Smooth muscle cell (in vitro differentiated cells): ENCODE results near the gene CLVS2. TPM values are rescaled to one million over a fixed set of nuclear protein-coding genes. Genes with fewer than 3 reads are reported as not detected.

ENCODE experiments used
- DNase-seq: peaks from one replicate; lab custom pipeline; 2025; ENCODE audit not compliant: unreplicated experiment; lab: John Stamatoyannopoulos, UW
- H2AFZ ChIP-seq: fragments of 200-600 bp; sonication (generic); 2 replicates; pipeline ENCODE4 v1.6.0; 2016; ENCODE audit warnings: antibody characterized with exemption, low read depth, mild to moderate bottlenecking
- H3F3A ChIP-seq: fragments of 200-600 bp; sonication (generic); 2 replicates; pipeline ENCODE4 v1.6.0; 2017; ENCODE audit warnings: antibody characterized with exemption, low read depth
- H3K27ac ChIP-seq: fragments of 200-600 bp; sonication (generic); 2 replicates; pipeline ENCODE4 v1.5.1; 2016; ENCODE audit warnings: low read depth, mild to moderate bottlenecking
- H3K27me3 ChIP-seq: fragments of 200-600 bp; sonication (generic); 2 replicates; pipeline ENCODE4 v1.6.1; 2016; ENCODE audit warnings: low read depth, mild to moderate bottlenecking
- H3K36me3 ChIP-seq: fragments of 200-600 bp; sonication (generic); 2 replicates; pipeline ENCODE4 v1.5.1; 2016; ENCODE audit warnings: low read depth
- H3K4me1 ChIP-seq: fragments of 200-600 bp; sonication (generic); 2 replicates; pipeline ENCODE4 v1.5.1; 2016; ENCODE audit warnings: low read depth
- H3K4me2 ChIP-seq: fragments of 200-600 bp; sonication (generic); 2 replicates; pipeline ENCODE4 v1.6.0; 2016; ENCODE audit warnings: mild to moderate bottlenecking
- H3K4me3 ChIP-seq: fragments of 200-600 bp; sonication (generic); 2 replicates; pipeline ENCODE4 v1.5.1; 2016; ENCODE audit warnings: mild to moderate bottlenecking
- H3K79me2 ChIP-seq: fragments of 200-600 bp; sonication (generic); 2 replicates; pipeline ENCODE4 v1.6.0; 2016; ENCODE audit warnings: low read depth, mild to moderate bottlenecking
- H3K9ac ChIP-seq: fragments of 200-600 bp; sonication (generic); 2 replicates; pipeline ENCODE4 v1.6.0; 2016; ENCODE audit warnings: low read depth
- H3K9me3 ChIP-seq: fragments of 200-600 bp; sonication (generic); replicated peaks from 2 replicates; pipeline ENCODE4 v1.5.1; 2016; ENCODE audit warnings: low read depth
- H4K20me1 ChIP-seq: fragments of 200-600 bp; sonication (generic); 2 replicates; pipeline ENCODE4 v1.6.0; 2016; ENCODE audit warnings: low read depth
- WGBS: methylation state at CpG from one replicate; pipeline ENCODE4 v1.1.7; 2016; ENCODE audit warnings: low lambda C conversion rate; 5-methylcytosine and 5-hydroxymethylcytosine counted together
- polyA plus RNA-seq: library from polyadenylated mRNA; unstranded; fragments of >200 nt; fragmentation: Nextera tagmentation; extraction: Ambion mirVana; gene quantifications from 2 replicates; pipeline ENCODE4 v1.2.1, GENCODE V29; 2016
- total RNA-seq: library from RNA; depleted of rRNA; stranded (reverse); fragments of >200 nt; gene quantifications from 2 replicates; pipeline ENCODE4 v1.2.3, GENCODE V29; 2014
- TF ChIP-seq, protein P1 (sequence below): fragments of 200-600 bp; sonication (generic); IDR thresholded peaks from 2 replicates; pipeline ENCODE4 v1.5.1; 2017; ENCODE audit warnings: borderline replicate concordance, mild to moderate bottlenecking, antibody characterized with exemption; ENCODE audit not compliant: insufficient read depth, poor library complexity, severe bottlenecking

The CLVS2 gene
- total and polyA plus RNA-seq, 2 experiments from 2014 or later: not detected

DNA sequence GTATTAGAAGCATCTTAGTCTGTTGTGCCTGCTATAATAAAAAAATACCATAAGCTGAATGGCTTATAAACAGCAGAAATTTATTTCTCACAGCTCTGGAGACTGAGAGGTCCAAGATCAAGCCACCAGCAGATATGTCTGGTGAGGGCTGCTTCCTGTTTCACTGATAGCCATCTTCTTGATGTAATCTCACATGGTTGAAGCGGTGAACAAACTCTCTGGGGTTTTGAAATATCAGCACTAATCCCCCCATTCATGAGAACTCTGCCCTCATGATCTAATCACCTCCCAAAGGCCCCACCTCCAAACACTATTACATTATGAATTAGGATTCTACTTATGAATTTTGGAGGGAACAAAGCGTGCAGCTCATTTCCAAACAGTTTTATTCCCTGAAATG lies 11.6 kb upstream of the CLVS2 start:
- Histone ChIP-seq H3K4me2 (no peak overlapping the region), H2AFZ (no peak overlapping the region), H3K4me3 (no peak overlapping the region), H3K27me3 (no peaks in the 10 kb centered on the region), H3K27ac (no peak overlapping the region), H3K9me3 (no peaks in the 10 kb centered on the region), H3K36me3 (no peaks in the 10 kb centered on the region), H3K9ac (no peak overlapping the region), H4K20me1 (no peaks in the 10 kb centered on the region), H3K79me2 (no peaks in the 10 kb centered on the region), H3F3A (no peaks in the 10 kb centered on the region), H3K4me1 (no peaks in the 10 kb centered on the region)
- TF ChIP-seq, protein P1, sequence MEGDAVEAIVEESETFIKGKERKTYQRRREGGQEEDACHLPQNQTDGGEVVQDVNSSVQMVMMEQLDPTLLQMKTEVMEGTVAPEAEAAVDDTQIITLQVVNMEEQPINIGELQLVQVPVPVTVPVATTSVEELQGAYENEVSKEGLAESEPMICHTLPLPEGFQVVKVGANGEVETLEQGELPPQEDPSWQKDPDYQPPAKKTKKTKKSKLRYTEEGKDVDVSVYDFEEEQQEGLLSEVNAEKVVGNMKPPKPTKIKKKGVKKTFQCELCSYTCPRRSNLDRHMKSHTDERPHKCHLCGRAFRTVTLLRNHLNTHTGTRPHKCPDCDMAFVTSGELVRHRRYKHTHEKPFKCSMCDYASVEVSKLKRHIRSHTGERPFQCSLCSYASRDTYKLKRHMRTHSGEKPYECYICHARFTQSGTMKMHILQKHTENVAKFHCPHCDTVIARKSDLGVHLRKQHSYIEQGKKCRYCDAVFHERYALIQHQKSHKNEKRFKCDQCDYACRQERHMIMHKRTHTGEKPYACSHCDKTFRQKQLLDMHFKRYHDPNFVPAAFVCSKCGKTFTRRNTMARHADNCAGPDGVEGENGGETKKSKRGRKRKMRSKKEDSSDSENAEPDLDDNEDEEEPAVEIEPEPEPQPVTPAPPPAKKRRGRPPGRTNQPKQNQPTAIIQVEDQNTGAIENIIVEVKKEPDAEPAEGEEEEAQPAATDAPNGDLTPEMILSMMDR: no peak
- 38% methylated on average over 2 of the region's 2 CpGs for WGBS
- DNase-seq: no peak

DNA sequence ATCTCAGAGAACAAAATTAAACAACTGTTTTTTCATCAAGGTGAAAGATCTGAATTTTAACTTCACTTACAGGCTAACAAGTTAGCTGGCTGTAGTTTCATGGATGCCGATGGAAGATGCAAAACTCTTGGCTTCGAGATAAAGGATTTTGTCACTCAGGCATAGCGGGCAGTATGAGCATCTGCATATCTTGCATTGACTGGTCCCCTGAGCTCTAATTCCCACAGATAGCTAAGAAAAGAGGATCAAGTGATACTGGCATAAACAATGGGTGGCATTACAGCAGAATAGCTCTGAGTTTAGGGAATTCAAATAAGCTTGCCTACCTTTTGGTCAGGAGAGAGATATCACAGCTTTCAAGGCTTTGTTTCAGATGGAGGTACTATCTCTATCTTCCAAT lies 1.8 kb upstream of the CLVS2 start:
- Histone ChIP-seq H4K20me1 (no peaks in the 10 kb centered on the region), H3K27me3 (peaks cover 81% of the 10 kb centered on the region), H3F3A (no peaks in the 10 kb centered on the region), H3K4me2 (no peak overlapping the region), H3K9ac (no peak overlapping the region), H2AFZ (no peak overlapping the region), H3K79me2 (no peaks in the 10 kb centered on the region), H3K4me1 (no peaks in the 10 kb centered on the region), H3K4me3 (no peak overlapping the region), H3K27ac (no peak overlapping the region), H3K9me3 (no peaks in the 10 kb centered on the region), H3K36me3 (no peaks in the 10 kb centered on the region)
- no peak for DNase-seq
- WGBS: 50% methylated on average over 3 of the region's 3 CpGs
- TF ChIP-seq, protein P1: no peak

DNA sequence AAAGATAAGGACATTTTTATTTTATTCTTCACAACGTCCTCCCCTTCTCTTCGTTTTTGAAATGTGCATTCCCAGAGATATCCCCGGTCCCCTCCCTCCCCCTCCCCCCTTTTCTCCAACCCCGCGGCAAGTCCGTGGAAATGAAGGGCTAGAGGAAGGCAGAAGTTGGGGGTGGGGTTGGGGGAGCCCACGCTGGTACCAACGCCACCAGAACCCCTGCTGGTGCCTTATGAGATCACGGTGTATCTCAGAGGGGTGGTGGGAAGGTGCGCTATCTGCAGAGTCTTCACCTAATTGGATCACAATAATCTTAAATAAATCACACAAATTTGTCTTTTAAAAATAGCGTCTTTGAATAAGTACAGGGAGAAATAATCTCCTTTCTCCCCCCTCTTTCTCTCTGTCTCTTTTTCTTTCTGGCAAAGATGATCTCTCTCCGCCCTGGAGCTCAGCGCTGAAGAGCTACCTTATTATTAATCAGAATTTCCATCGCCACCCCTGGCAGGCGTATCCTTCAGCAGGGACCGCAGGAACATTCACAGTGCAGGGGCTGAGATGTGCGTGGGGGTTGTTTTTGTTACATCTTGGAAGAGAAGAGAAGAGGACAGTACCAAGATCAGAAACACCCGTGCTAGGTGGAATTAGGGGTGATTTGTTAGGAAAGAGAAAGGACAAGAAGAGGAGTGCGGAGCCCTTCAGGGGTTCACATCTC lies 915 bp downstream of the CLVS2 start:
- 30% methylated on average over 16 of the region's 19 CpGs for WGBS
- no peak for DNase-seq
- Histone ChIP-seq H3K4me3 (peak overlapping the region; percentile 52), H3K4me1 (no peaks in the 10 kb centered on the region), H2AFZ (no peak overlapping the region), H3F3A (no peaks in the 10 kb centered on the region), H3K4me2 (peak overlapping the region; percentile 95), H3K27me3 (peaks cover 90% of the 10 kb centered on the region), H3K36me3 (no peaks in the 10 kb centered on the region), H4K20me1 (no peaks in the 10 kb centered on the region), H3K27ac (no peak overlapping the region), H3K9me3 (no peaks in the 10 kb centered on the region), H3K9ac (no peak overlapping the region), H3K79me2 (no peaks in the 10 kb centered on the region)
- TF ChIP-seq, protein P1: no peak
